ENCODE results near the gene ASCC1.

Gene ASCC1

DNA sequence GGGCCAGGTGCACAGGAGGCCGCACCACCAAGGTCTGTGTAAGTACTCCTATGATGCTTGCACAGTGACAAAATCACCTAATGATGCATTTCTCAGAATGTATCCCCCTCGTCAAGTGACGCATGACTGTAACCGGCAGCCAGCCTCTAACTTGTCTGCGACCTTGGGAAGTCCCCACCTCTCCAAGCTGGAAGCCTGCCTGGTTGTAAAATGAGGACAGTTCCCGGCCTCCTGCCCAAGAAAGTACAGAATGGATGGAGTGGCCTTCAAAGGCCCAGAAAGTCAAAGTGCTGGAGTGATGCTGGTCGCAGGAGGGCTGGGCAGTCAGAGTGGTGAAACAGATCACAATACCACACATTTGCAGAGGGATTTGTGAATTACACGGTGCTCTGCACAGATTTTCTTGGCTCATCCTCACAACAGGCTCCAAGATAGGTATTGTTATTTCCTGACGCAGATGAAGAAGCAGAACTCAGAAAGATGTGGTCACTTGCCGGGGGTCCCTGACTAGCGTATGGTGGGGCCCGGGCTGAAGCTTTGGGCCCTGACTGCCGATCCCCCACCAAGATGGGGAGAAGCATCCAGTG, 150.5 kb downstream of the ASCC1 start:
- no peak for DNase-seq (ENCODE audit: low spot score)

- no peak for DNase-seq (ENCODE audit: low spot score)
These were observed 152.2 kb downstream of the ASCC1 start for GRCh38 chr10:72063703-72064391.

- no peak for DNase-seq (ENCODE audit: low spot score)
These were observed 153.0 kb downstream of the ASCC1 start for GRCh38 chr10:72062832-72063702.

GRCh38 chr10:72062382-72062781, 153.7 kb downstream of the ASCC1 start:
- no peak for DNase-seq (ENCODE audit: low spot score)

- no peak for DNase-seq (ENCODE audit: low spot score)
These were observed 154.1 kb downstream of the ASCC1 start for GRCh38 chr10:72061930-72062329.

DNA sequence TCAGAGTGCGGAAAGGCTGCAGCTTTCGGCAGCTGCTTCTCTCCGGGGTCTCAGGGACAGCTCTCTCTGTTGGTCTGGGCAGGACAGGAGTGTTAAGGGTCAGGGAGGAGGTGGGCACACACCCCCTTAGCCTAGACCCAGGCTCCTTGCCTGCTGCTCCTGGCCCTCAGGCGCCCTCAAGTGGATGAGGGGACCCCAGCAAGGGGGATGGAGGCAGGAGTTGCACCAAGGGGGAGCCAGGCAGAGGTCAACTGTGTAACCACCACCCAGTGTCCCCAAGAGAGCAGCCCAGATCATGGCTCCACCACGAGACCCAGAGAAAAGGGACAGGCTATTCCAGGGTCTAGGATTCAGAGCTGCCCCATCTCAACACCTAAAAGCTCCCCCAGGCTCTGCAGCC, 154.6 kb downstream of the ASCC1 start:
- no peak for DNase-seq (ENCODE audit: low spot score)

- no peak for DNase-seq (ENCODE audit: low spot score)
These were observed 155.9 kb downstream of the ASCC1 start for GRCh38 chr10:72059843-72060822.

GRCh38 chr10:72058989-72059842, 156.9 kb downstream of the ASCC1 start:
- no peak for DNase-seq (ENCODE audit: low spot score)

GRCh38 chr10:72058347-72058898, 157.7 kb downstream of the ASCC1 start:
- no peak for DNase-seq (ENCODE audit: low spot score)

DNA sequence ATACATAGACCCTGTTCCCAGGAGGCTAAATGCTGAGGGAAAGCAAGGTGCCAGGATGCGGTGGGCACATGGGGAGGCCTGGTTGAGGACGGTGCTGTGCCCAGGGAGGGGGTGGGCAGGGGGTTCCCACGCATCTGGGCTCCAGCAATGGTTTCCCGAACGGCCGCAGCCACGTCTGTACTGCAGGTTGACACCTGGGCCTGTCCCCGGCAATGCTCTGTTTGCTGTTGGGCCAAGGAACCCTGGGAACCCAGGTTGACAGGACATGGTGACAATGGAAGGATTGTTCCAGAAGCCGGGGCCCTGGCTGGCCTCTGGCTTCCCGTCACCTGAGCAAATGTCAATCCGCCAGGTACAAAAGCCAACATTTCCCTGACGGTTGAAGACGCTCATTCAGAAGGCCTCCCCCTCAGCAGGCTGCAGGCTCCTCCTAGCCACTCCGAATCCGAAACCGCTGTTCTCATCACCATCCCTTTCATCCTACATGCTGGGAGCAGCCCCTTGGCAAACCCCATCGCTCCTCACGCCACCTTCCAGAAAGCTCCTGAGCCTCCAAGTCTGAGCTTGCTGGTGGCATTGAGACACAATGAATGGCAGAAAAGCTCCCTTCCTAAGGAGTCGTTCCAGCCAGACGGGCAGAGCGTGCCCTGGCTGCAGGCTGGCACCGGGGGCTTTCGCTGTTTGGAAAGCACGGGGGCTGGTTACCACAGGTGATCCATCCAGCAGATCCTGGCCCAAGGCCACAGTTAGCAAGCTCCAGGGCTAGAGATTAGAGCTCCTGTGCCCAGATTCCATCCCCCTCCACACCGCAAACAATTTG, 158.9 kb downstream of the ASCC1 start:
- DNase-seq (ENCODE audit: low spot score), result no peak

- DNase-seq (ENCODE audit: low spot score), result no peak
These were observed 160.0 kb downstream of the ASCC1 start for GRCh38 chr10:72056113-72056512.

- DNase-seq (ENCODE audit: low spot score), result no peak
These were observed 162.4 kb downstream of the ASCC1 start for GRCh38 chr10:72053690-72054089.

GRCh38 chr10:72050873-72051272, 165.2 kb downstream of the ASCC1 start:
- no peak for DNase-seq (ENCODE audit: low spot score)

DNA sequence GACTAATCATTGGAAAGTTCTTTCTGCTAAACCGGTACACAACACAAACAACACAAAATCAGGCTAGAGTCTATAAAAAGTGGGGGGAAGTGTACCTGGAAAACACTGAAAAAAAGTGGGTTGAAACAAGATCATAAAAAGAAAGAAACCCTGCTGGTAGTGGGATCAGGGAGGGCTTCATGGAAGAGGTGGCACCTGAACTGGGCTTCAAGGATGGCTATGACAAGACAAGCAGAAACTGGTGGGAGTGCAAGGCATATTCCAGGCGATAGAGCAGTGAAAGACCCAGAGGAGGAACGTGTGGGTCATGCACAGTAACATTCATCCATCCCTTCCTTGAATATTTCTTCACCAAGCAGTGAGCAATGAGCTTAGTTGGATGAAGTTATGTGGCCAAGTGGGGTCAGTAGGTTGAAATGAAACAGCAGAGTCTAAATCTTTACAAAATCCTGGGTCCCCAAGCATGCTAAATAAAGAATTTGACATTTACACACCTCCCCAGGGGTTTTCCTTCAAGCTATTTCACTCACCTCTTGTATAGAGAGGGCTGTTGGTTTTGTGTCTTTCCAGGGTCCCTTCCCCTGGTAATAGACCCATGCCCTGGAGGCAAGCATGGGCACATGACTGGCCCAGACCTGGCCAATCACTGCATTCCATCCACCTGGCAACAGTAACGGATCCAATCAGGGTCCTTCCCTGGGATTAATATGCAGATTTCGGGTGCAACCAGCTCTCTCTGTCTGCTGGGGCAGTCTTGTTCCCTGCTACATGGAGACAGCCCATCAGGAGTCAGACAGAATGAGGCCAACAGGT, 165.9 kb downstream of the ASCC1 start:
- no peak for DNase-seq (ENCODE audit: low spot score)

GRCh38 chr10:72049472-72049871, 166.6 kb downstream of the ASCC1 start:
- DNase-seq (ENCODE audit: low spot score), result no peak

DNA sequence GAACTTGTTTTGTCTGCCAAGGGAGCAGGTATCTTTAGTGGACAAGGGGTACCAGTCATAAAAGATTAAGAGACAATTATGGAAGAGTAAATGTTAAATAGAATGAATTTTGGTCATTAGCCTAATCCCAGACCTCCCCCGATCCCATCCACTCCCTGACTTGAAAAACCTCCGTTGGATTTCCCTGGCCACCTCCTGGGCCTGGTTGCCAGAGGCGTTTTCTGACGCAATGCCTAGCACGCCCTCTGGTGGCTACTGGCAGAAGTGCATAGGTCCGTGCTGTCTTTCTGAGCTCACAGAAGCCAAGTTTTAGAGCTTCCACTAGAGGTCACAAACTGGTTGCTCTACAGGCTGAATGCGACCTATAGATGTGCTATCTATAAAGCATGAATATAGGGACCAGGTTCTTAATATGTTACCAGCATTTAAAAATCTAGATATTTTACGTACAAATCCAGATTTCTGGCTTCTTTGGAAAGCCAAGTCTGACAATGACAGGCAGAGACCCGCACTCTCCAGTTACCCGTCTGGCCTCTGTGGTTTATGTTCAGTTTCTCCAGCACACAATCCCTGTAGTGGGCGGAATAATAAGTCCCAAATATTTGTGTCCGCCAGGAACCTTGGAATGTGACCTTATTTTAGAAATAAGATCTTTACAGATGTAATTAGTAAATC, 167.5 kb downstream of the ASCC1 start:
- DNase-seq (ENCODE audit: low spot score), result peak; percentile 92

All from AG08396 (cell line).